ENCODE measurements around the gene ARHGAP24. TPM values are rescaled to one million over a fixed set of nuclear protein-coding genes. Genes with fewer than 3 reads are reported as not detected.
A peak's percentile ranks its signal among the peaks of the same experiment; 100 is the strongest.

ARHGAP24 gene
- total RNA-seq, 2 donors from 2014 or later, result 34.0 to 42.0 TPM

DNA sequence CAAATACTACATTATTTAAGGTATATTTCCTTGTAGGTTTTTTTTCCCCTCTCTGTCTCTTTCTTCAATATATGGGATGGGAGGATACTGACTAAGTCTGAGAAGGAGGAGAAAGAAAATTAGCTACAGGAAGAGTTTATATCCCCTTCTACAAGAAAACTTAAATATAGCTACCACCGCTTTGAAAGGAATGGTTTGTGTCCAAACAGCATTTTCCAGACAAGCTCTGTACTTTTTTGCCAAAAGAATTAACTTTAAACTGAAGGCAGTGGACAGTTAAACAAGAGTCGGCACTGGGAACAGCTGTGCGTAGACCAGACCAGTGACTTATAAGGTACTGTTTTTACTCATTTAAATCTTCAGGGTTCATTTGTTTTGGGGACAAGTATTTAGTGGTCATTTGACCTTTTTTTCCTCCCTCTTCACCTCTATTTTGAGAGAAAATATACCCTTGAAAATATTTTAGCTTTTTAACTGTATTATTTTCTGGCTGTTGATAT, 303.7 kb downstream of the ARHGAP24 start:
- Histone ChIP-seq H3K27me3 (no peaks in the 10 kb centered on the region), H3K4me3 (peak overlapping the region; percentile 5 to 44), H3K9me3 (no peaks in the 10 kb centered on the region), H3K4me1 (peaks cover 0 to 52% of the 10 kb centered on the region in 2 donors), H3K27ac (peak overlapping the region; percentile 76 to 78), H3K36me3 (no peaks in the 10 kb centered on the region)
- TF ChIP-seq, protein P1, sequence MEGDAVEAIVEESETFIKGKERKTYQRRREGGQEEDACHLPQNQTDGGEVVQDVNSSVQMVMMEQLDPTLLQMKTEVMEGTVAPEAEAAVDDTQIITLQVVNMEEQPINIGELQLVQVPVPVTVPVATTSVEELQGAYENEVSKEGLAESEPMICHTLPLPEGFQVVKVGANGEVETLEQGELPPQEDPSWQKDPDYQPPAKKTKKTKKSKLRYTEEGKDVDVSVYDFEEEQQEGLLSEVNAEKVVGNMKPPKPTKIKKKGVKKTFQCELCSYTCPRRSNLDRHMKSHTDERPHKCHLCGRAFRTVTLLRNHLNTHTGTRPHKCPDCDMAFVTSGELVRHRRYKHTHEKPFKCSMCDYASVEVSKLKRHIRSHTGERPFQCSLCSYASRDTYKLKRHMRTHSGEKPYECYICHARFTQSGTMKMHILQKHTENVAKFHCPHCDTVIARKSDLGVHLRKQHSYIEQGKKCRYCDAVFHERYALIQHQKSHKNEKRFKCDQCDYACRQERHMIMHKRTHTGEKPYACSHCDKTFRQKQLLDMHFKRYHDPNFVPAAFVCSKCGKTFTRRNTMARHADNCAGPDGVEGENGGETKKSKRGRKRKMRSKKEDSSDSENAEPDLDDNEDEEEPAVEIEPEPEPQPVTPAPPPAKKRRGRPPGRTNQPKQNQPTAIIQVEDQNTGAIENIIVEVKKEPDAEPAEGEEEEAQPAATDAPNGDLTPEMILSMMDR (IDR thresholded peaks at IDR 0.05), result no peak
- DNase-seq (ENCODE audit: low spot score), result no peak

DNA sequence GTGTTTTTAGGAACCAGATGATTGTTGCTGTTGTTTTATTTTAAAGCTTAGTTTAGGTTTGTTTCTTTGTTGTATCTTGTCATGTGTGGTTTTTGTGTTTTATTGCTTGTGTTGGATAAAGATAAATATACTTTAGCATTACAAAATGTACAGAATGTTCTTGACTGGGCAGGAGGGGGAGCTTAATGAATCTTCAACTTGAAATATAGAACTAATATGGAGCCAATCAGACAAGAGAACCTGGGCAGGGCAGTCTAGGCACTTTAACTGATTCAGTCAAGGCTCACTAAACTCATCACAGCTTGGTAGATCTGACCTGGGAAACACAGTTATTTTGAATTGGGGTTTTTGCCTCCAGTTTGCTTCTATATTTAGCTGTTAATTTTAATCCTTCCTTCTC, 304.2 kb downstream of the ARHGAP24 start:
- H3K4me3 ChIP-seq, result peak overlapping the region; percentile 5 to 44
- no peak for DNase-seq (ENCODE audit: low spot score)
- peak overlapping the region; percentile 76 to 78 for H3K27ac ChIP-seq
- TF ChIP-seq, protein P1 (IDR thresholded peaks at IDR 0.05), result no peak
- H3K36me3 ChIP-seq, result no peaks in the 10 kb centered on the region
- H3K4me1 ChIP-seq, result peaks cover 0 to 56% of the 10 kb centered on the region in 2 donors
- no peaks in the 10 kb centered on the region for H3K9me3 ChIP-seq
- H3K27me3 ChIP-seq, result no peaks in the 10 kb centered on the region

DNA sequence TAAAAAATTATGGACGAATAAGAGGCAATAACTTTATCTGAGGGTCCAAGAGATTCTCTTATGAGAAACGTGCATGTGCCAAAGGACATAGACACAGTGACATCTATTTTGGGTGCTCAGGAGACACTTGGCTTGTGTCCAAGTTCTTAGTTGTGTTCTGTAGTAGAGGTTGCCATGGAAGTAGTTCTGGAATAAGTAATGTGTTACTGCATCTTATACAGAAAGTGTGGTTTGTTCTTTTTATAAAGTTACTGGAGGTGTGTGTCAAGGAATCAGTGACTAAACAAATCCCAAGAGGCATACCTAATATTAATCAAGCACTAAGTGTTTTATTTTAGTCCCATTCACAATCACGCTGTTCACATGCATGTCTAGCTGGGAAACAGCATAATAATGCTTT, 305.7 kb downstream of the ARHGAP24 start:
- Histone ChIP-seq H3K36me3 (no peaks in the 10 kb centered on the region), H3K27ac (peak overlapping the region; percentile 76 to 78), H3K4me3 (peak overlapping the region in 1 of 2 donors; percentile 1), H3K9me3 (no peaks in the 10 kb centered on the region), H3K27me3 (no peaks in the 10 kb centered on the region), H3K4me1 (peaks cover 0 to 70% of the 10 kb centered on the region in 2 donors)
- TF ChIP-seq, protein P1 (IDR thresholded peaks at IDR 0.05), result no peak
- DNase-seq (ENCODE audit: low spot score), result no peak

DNA sequence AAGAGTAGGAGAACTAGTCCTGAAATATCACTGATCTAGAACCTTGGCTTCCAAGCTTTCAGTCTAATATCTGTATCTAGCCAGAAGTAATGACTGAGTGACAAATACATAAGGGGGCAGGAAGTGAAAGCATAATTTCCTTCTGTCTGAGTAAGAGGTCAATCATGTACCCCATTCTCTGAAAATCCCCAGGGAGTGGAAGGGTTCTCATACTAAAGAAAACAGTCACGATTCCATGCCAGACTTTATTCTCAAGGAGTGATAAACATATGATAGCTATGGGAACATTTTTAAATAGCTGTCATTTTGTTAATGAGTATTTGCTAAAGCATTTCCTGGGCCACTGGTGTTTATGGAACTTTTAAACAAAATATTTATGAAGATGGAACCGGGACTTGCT, 308.5 kb downstream of the ARHGAP24 start:
- peaks cover 0 to 67% of the 10 kb centered on the region in 2 donors for H3K4me1 ChIP-seq
- H3K27ac ChIP-seq, result peak overlapping the region; percentile 29 to 56
- no peak overlapping the region for H3K4me3 ChIP-seq

DNA sequence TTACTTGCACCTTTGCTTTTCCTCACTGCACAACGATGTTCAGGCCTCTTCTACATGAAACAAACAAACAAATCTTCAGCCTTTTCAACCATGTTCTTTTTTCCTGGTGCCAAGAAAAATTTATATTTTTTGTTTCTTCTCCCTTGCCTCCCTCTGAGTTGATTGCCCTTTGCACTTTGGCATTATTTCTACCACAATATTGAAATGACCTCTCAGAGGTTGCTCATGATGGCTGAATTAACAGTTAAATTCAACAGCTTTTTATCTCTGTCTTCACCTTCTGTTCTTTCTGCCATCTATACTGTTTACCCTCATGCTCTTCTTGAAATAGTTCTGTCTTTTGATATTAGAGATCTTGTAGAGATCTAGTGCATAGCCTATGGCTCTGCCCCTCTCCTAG, 308.9 kb downstream of the ARHGAP24 start:
- H3K4me1 ChIP-seq, result peaks cover 0 to 72% of the 10 kb centered on the region in 2 donors
- H3K9me3 ChIP-seq, result no peaks in the 10 kb centered on the region
- no peak for DNase-seq (ENCODE audit: low spot score)
- no peaks in the 10 kb centered on the region for H3K27me3 ChIP-seq
- no peaks in the 10 kb centered on the region for H3K36me3 ChIP-seq
- H3K27ac ChIP-seq, result peak overlapping the region; percentile 29 to 56
- H3K4me3 ChIP-seq, result no peak overlapping the region
- TF ChIP-seq, protein P1 (IDR thresholded peaks at IDR 0.05), result no peak

More for the DNA sequence above, 308.5 kb downstream of the ARHGAP24 start:
- no peaks in the 10 kb centered on the region for H3K9me3 ChIP-seq
- H3K36me3 ChIP-seq, result no peaks in the 10 kb centered on the region
- TF ChIP-seq, protein P1 (IDR thresholded peaks at IDR 0.05), result no peak
- no peak for DNase-seq (ENCODE audit: low spot score)
- H3K27me3 ChIP-seq, result no peaks in the 10 kb centered on the region

DNA sequence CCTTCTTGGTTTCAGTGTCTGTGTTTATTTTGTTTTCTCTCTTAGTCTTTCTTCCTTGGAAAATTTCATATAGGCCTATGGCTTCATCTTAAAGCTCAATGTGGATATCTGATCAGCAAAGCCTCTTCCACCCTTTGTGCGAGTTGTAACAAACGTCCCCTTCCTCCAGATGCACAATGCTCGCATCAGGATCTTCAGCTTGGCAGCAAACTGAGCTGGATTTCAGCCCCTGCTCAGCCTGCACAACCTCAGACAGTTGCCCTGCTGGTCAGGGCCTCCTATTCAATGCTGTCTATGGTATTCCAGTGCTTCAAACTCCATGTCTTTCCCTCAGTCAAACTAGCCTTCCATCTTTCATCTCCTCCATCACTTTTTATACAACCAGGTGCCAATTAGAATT, 309.4 kb downstream of the ARHGAP24 start:
- no peak for DNase-seq (ENCODE audit: low spot score)
- TF ChIP-seq, protein P1 (IDR thresholded peaks at IDR 0.05), result no peak
- no peaks in the 10 kb centered on the region for H3K9me3 ChIP-seq
- no peaks in the 10 kb centered on the region for H3K36me3 ChIP-seq
- H3K27me3 ChIP-seq, result no peaks in the 10 kb centered on the region
- H3K27ac ChIP-seq, result peak overlapping the region; percentile 29 to 56
- no peak overlapping the region for H3K4me3 ChIP-seq
- peaks cover 0 to 74% of the 10 kb centered on the region in 2 donors for H3K4me1 ChIP-seq

Measured in right atrium auricular region (tissue), 2 donors.